GM12892 (cell line): ENCODE data around the gene AP5B1.

Experiments
- DNase-seq: peaks from one replicate; pipeline ENCODE4 v3.0.0; 2011; ENCODE audit not compliant: insufficient read length
- FAIRE-seq: peaks from 2 replicates; lab custom pipeline; 2011; peaks lifted over from hg19 to GRCh38; lab: Jason Lieb, UNC
- POLR2A ChIP-seq: IDR thresholded peaks from 2 replicates; pipeline ENCODE4 v1.6.1; 2011; ENCODE audit warnings: low read depth, low read length, control low read depth
- POLR2AphosphoS5 ChIP-seq: IDR thresholded peaks from 2 replicates; pipeline ENCODE4 v1.6.1; 2011; ENCODE audit warnings: low read depth, low read length, control low read depth
- TAF1 ChIP-seq: IDR thresholded peaks from 2 replicates; pipeline ENCODE4 v1.6.1; 2011; ENCODE audit warnings: low read depth, mild to moderate bottlenecking, control low read depth, low read length, borderline replicate concordance

The AP5B1 gene

GRCh38 chr11:65787649-65788622, 7.2 kb upstream of the AP5B1 start:
- TF ChIP-seq TAF1 (no peak), POLR2AphosphoS5 (no peak), POLR2A (no peak)
- DNase-seq = no peak
- peak; percentile 91 for FAIRE-seq

- no peak for FAIRE-seq
- no peak for DNase-seq
- no peak for TF ChIP-seq POLR2AphosphoS5
- TF ChIP-seq POLR2A = no peak
- no peak for TF ChIP-seq TAF1
Observed at GRCh38 chr11:65786786-65787636, 6.2 kb upstream of the AP5B1 start, which contains the start of gene OVOL1. OVOL1 (plus strand) TSS chr11:65787063; CDS start chr11:65787374, 311 bp downstream.

- FAIRE-seq (no peak), DNase-seq (no peak)
- no peak for TF ChIP-seq POLR2AphosphoS5
- no peak for TF ChIP-seq POLR2A
- TF ChIP-seq TAF1 = no peak
Observed at GRCh38 chr11:65786008-65786785, 5.4 kb upstream of the AP5B1 start.

GRCh38 chr11:65785319-65786007, 4.7 kb upstream of the AP5B1 start:
- TF ChIP-seq TAF1 (no peak), POLR2A (no peak), POLR2AphosphoS5 (no peak)
- FAIRE-seq (no peak), DNase-seq (peak; percentile 12)

GRCh38 chr11:65782816-65783228, 2.0 kb upstream of the AP5B1 start:
- FAIRE-seq (peak; percentile 66), DNase-seq (no peak)
- no peak for TF ChIP-seq POLR2AphosphoS5
- no peak for TF ChIP-seq TAF1
- TF ChIP-seq POLR2A = no peak

GRCh38 chr11:65781962-65782815, 1.4 kb upstream of the AP5B1 start:
- no peak for TF ChIP-seq TAF1
- no peak for TF ChIP-seq POLR2A
- no peak for TF ChIP-seq POLR2AphosphoS5
- no peak for DNase-seq
- FAIRE-seq = peak; percentile 24

GRCh38 chr11:65781152-65781961, 581 bp upstream of the AP5B1 start:
- FAIRE-seq = peak; percentile 14
- DNase-seq = peak; percentile 59
- no peak for TF ChIP-seq POLR2A
- no peak for TF ChIP-seq POLR2AphosphoS5
- no peak for TF ChIP-seq TAF1

GRCh38 chr11:65779919-65780769, 632 bp downstream of the AP5B1 start:
- peak; percentile 98 for FAIRE-seq
- peak; percentile 92 for DNase-seq
- TF ChIP-seq POLR2AphosphoS5 (no peak), POLR2A (no peak), TAF1 (no peak)

GRCh38 chr11:65779669-65779918, 1.2 kb downstream of the AP5B1 start:
- FAIRE-seq (no peak), DNase-seq (no peak)
- TF ChIP-seq TAF1 (no peak), POLR2AphosphoS5 (no peak)
